Caco-2 (cell line): Measurements from ENCODE around the gene CD9. TPM values are rescaled to one million over a fixed set of nuclear protein-coding genes. Genes with fewer than 3 reads are reported as not detected.
"Not testable (repeated sequence)": the region's sequence is repeated elsewhere in the genome, so short reads cannot be mapped to it uniquely, and the experiment has no call there.

Source experiments
- BruUV-seq: library from RNA; stranded (reverse); fragments of 400-500 nt; replicated peaks from 2 replicates; lab custom pipeline; 2021; lab: Mats Ljungman, UMichigan
- CTCF ChIA-PET: fragments of 300-600 bp; sonication (Branson Sonifier 250); formaldehyde crosslinking; loops from one replicate; lab custom pipeline; 2022; ENCODE audit warnings: antibody characterized with exemption; lab: Charles Lee
- POLR2A ChIA-PET: fragments of 300-600 bp; sonication (Branson Sonifier 250); formaldehyde crosslinking; loops from one replicate; lab custom pipeline; 2022; ENCODE audit warnings: antibody characterized with exemption; lab: Charles Lee
- DNase-seq, 2 experiments: peaks; one replicate each; pipeline versions ENCODE4 v3.0.0 to v3.0.0-alpha.2; 2020 to 2022
- H3K27me3 ChIP-seq: replicated peaks from 2 replicates; pipeline ENCODE4 v1.6.0; 2011; ENCODE audit warnings: low read length; ENCODE audit not compliant: control insufficient read depth, insufficient read depth
- H3K36me3 ChIP-seq: 2 replicates; pipeline ENCODE4 v1.5.1; 2011; ENCODE audit warnings: low read length; ENCODE audit not compliant: control insufficient read depth, insufficient read depth
- H3K4me1 ChIP-seq: fragments of 250-450 bp; sonication (Bioruptor Pico); 2 replicates; pipeline ENCODE4 v1.5.1; 2020; ENCODE audit warnings: mild to moderate bottlenecking
- H3K4me3 ChIP-seq: 2 replicates; pipeline ENCODE4 v1.5.1; 2011; ENCODE audit warnings: low read depth, mild to moderate bottlenecking, control low read depth, low read length
- H3K9me3 ChIP-seq: fragments of 250-450 bp; sonication (Bioruptor Pico); 2 replicates; pipeline ENCODE4 v1.5.1; 2020; ENCODE audit warnings: mild to moderate bottlenecking, moderate library complexity
- H3K27ac Mint-ChIP-seq: one replicate; pipeline ENCODE4 v1.8.0; 2022; ENCODE audit warnings: mixed read lengths; ENCODE audit not compliant: unreplicated experiment
- H3K27me3 Mint-ChIP-seq: one replicate; pipeline ENCODE4 v1.8.0; 2022; ENCODE audit warnings: mixed read lengths; ENCODE audit not compliant: insufficient read depth, unreplicated experiment
- H3K36me3 Mint-ChIP-seq: one replicate; pipeline ENCODE4 v1.8.0; 2022; ENCODE audit warnings: mild to moderate bottlenecking, mixed read lengths; ENCODE audit not compliant: insufficient read depth, unreplicated experiment
- H3K4me1 Mint-ChIP-seq: one replicate; pipeline ENCODE4 v1.8.0; 2022; ENCODE audit warnings: low read depth, mixed read lengths; ENCODE audit not compliant: unreplicated experiment
- H3K4me3 Mint-ChIP-seq: one replicate; pipeline ENCODE4 v1.8.0; 2022; ENCODE audit warnings: mild to moderate bottlenecking, moderate library complexity, mixed read lengths; ENCODE audit not compliant: unreplicated experiment
- H3K9me3 Mint-ChIP-seq: one replicate; pipeline ENCODE4 v1.8.0; 2022; ENCODE audit warnings: mixed read lengths; ENCODE audit not compliant: unreplicated experiment
- CTCF ChIP-seq, 2 experiments: fragments of 200-600 bp in 1 of 2; IDR thresholded peaks; 1 replicate in 1 of 2; 2 replicates in 1 of 2; pipeline versions ENCODE4 v1.5.1 to v1.8.0; 2011 to 2022; ENCODE audit warnings: antibody characterized with exemption in 1 of 2, control low read depth in 1 of 2, inconsistent platforms in 1 of 2, low read depth in 1 of 2, low read length in 1 of 2, mild to moderate bottlenecking in 1 of 2, moderate library complexity in 1 of 2; ENCODE audit not compliant: insufficient read depth in 1 of 2, severe bottlenecking in 1 of 2, unreplicated experiment in 1 of 2
- intact Hi-C: fragments of 100-400 bp; cut with micrococcal nuclease; formaldehyde crosslinking; loops from one replicate; pipeline ENCODE4 v1.10.0; 2022; ENCODE audit not compliant: unreplicated experiment
- total RNA-seq: library from RNA; stranded (reverse); gene quantifications from 2 replicates; pipeline ENCODE4 v1.2.3, GENCODE V29; 2022

Gene CD9
- total RNA-seq, 1 experiment from 2014 or later: 170 TPM

- Mint-ChIP-seq H3K36me3 (no peaks in the 10 kb centered on the region), H3K4me1 (peaks cover 8% of the 10 kb centered on the region), H3K27ac (no peak overlapping the region), H3K4me3 (no peak overlapping the region), H3K9me3 (no peaks in the 10 kb centered on the region), H3K27me3 (no peaks in the 10 kb centered on the region)
- BruUV-seq: no TSS peak
- Histone ChIP-seq H3K27me3 (no peaks in the 10 kb centered on the region), H3K4me3 (no peak overlapping the region), H3K36me3 (no peaks in the 10 kb centered on the region), H3K9me3 (no peaks in the 10 kb centered on the region), H3K4me1 (peaks cover 9% of the 10 kb centered on the region)
- TF ChIP-seq CTCF (IDR thresholded peaks at IDR 0.05; ENCODE audit: insufficient read depth in 1 of 2, low read depth in 1 of 2, low read length in 1 of 2, severe bottlenecking in 1 of 2, unreplicated experiment in 1 of 2): peak in 1 of 2 experiments; percentile 27
- no peak for DNase-seq
- intact Hi-C loops: no loop called here
- ChIA-PET POLR2A (no interaction called here), CTCF (interaction anchor here (1.0 to 1.2 kb wide), 2 partner anchors 97 to 120 kb away, joined by 3 to 5 read pairs; no protein-coding TSS in a partner anchor)
Observed at GRCh38 chr12:6187948-6188793, 12.0 kb upstream of the CD9 start.

DNA sequence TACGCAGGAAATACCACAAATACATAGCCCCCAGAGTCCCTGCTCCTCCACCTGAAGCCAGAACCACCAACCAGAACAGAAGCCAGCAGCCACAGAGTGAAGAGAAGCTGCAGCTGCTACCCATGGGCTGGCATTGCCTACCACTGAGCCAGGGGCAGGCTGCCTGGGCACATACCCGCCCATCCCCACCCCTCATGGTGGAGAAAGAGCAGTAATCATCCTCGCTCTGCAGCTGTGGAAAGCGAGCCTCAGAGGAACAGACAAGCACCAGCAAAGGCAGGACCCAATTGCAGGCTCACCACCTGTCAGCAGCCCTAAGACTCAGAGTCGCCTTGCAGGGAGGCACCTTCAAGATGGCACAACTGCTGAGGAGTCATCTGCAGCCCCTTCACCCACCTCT, 11.2 kb upstream of the CD9 start:
- no TSS peak for BruUV-seq
- Mint-ChIP-seq H3K36me3 (no peaks in the 10 kb centered on the region), H3K4me3 (no peak overlapping the region), H3K27me3 (no peaks in the 10 kb centered on the region), H3K9me3 (no peaks in the 10 kb centered on the region), H3K27ac (no peak overlapping the region), H3K4me1 (peaks cover 17% of the 10 kb centered on the region)
- Histone ChIP-seq H3K36me3 (no peaks in the 10 kb centered on the region), H3K4me1 (peaks cover 13% of the 10 kb centered on the region), H3K9me3 (no peaks in the 10 kb centered on the region), H3K27me3 (no peaks in the 10 kb centered on the region), H3K4me3 (no peak overlapping the region)
- POLR2A ChIA-PET: no interaction called here
- CTCF ChIA-PET: interaction anchor here (1.0 kb wide), 1 partner anchor 96 kb away, joined by 3 read pairs; no protein-coding TSS in a partner anchor
- intact Hi-C loops: no loop called here
- no peak for DNase-seq
- TF ChIP-seq CTCF (IDR thresholded peaks at IDR 0.05; ENCODE audit: insufficient read depth in 1 of 2, low read depth in 1 of 2, low read length in 1 of 2, severe bottlenecking in 1 of 2, unreplicated experiment in 1 of 2): no peak

GRCh38 chr12:6189952-6190598, 10.1 kb upstream of the CD9 start:
- H3K4me1 ChIP-seq: peaks cover 17% of the 10 kb centered on the region
- H3K9me3 Mint-ChIP-seq, H3K36me3 ChIP-seq, DNase-seq, intact Hi-C loops, H3K4me3 Mint-ChIP-seq, CTCF ChIA-PET, H3K27me3 Mint-ChIP-seq, H3K4me3 ChIP-seq, POLR2A ChIA-PET, H3K27ac Mint-ChIP-seq, H3K9me3 ChIP-seq, H3K36me3 Mint-ChIP-seq, BruUV-seq, H3K27me3 ChIP-seq: not testable (repeated sequence)
- peaks cover 21% of the 10 kb centered on the region for H3K4me1 Mint-ChIP-seq

DNA sequence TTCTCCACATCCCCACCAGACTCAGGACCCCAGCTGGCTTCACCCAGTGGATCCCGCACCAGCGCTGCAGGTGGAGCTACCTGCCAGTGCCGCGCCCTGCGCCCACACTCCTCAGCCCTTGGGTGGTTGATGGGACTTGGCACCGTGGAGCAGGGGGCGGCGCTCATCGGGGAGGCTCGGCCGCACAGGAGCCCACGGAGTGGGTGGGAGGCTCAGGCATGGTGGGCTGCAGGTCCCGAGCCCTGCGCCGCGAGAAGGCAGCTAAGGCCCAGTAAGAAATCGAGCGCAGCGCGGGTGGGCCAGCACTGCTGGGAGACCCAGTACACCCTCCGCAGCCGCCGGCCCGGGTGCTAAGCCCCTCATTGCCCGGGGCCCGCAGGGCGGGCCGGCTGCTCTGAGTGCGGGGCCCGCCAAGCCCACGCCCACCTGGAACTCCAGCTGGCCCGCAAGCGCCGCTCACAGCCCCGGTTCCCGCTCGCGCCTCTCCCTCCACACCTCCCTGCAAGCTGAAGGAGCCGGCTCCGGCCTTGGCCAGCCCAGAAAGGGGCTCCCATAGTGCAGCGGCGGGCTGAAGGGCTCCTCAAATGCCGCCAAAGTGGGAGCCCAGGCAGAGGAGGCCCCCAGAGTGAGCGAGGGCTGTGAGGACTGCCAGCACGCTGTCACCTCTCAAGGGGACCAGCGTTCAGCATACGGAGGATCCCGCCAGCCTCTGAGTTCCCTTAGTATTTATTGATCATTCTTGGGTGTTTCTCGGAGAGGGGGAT, 9.3 kb upstream of the CD9 start:
- BruUV-seq, CTCF ChIA-PET, H3K27me3 ChIP-seq, H3K4me3 Mint-ChIP-seq, H3K9me3 Mint-ChIP-seq, H3K9me3 ChIP-seq, H3K27me3 Mint-ChIP-seq, H3K4me3 ChIP-seq, H3K27ac Mint-ChIP-seq, DNase-seq, H3K36me3 Mint-ChIP-seq, POLR2A ChIA-PET, H3K36me3 ChIP-seq, intact Hi-C loops: not testable (repeated sequence)
- H3K4me1 ChIP-seq: peaks cover 25% of the 10 kb centered on the region
- peaks cover 30% of the 10 kb centered on the region for H3K4me1 Mint-ChIP-seq
